ENCODE data around the gene CHD5. TPM values are rescaled to one million over a fixed set of nuclear protein-coding genes. Genes with fewer than 3 reads are reported as not detected.

CHD5 gene
- total and polyA plus RNA-seq, 2 of the 13 experiments (the other 11 are each of a cell fraction or from before 2014, with no cell fraction given), result 0.02 to 0.21 TPM

GRCh38 chr1:6205849-6206519, 25.9 kb upstream of the CHD5 start, which contains the start of gene RNF207 (continued):
- 0 out of 2 replicates have a peak, but pooled peaks have one; percentile 10 for TF ChIP-seq ZNF281 (CRISPR knock-in tag; IDR thresholded peaks at IDR 0.05; ENCODE audit: borderline replicate concordance)
- no peak for TF ChIP-seq MBNL3 (CRISPR knock-in tag; conservative IDR thresholded peaks at IDR 0.05)
- TF ChIP-seq TBX3 (IDR thresholded peaks at IDR 0.05; ENCODE audit: borderline replicate concordance), result no peak
- no peak for TF ChIP-seq FLYWCH1 (CRISPR knock-in tag; IDR thresholded peaks at IDR 0.05)
- no peak; the same call in 1 of the 2 replicates for TF ChIP-seq SP2 (CRISPR knock-in tag; IDR thresholded peaks at IDR 0.05)
- TF ChIP-seq DNMT3B (CRISPR knock-in tag; conservative IDR thresholded peaks at IDR 0.05), result no peak
- TF ChIP-seq HDAC1 (CRISPR knock-in tag; IDR thresholded peaks at IDR 0.05), result peak; percentile 63; the same call in 1 of the 2 replicates
- peak; percentile 62 for TF ChIP-seq ZMAT3 (CRISPR knock-in tag; conservative IDR thresholded peaks at IDR 0.05)
- no peak; the same call in 1 of the 2 replicates for TF ChIP-seq ZNF558 (CRISPR knock-in tag; IDR thresholded peaks at IDR 0.05; ENCODE audit: borderline replicate concordance)
- TF ChIP-seq ZNF329 (CRISPR knock-in tag; IDR thresholded peaks at IDR 0.05; ENCODE audit: low read depth), result peak; percentile 63; the same call in 1 of the 2 replicates
- TF ChIP-seq ZNF337 (CRISPR knock-in tag; IDR thresholded peaks at IDR 0.05; ENCODE audit: borderline replicate concordance, low read depth), result no peak
- no peak for TF ChIP-seq TBL1XR1 (IDR thresholded peaks at IDR 0.05; ENCODE audit: borderline replicate concordance, low read length, partially characterized antibody)
- TF ChIP-seq BCL6 (CRISPR knock-in tag; IDR thresholded peaks at IDR 0.05), result peak; percentile 58; the same call in 1 of the 2 replicates
- TF ChIP-seq ATF3 (CRISPR knock-in tag; IDR thresholded peaks at IDR 0.05), result no peak
- TF ChIP-seq KAT2B (IDR thresholded peaks at IDR 0.05; ENCODE audit: borderline replicate concordance, low read depth, low read length), result no peak
- 0 out of 2 replicates have a peak, but pooled peaks have one; percentile 36 for TF ChIP-seq ETV6 (CRISPR knock-in tag; conservative IDR thresholded peaks at IDR 0.05)
- TF ChIP-seq SP5 (CRISPR knock-in tag; IDR thresholded peaks at IDR 0.05; ENCODE audit: borderline replicate concordance, low read depth), result no peak
- peak; percentile 67; the same call in 1 of the 2 replicates for TF ChIP-seq TFDP2 (CRISPR knock-in tag; IDR thresholded peaks at IDR 0.05)
- no peak for TF ChIP-seq ZNF713 (CRISPR knock-in tag; IDR thresholded peaks at IDR 0.05)
- no peak for TF ChIP-seq AGO1 (IDR thresholded peaks at IDR 0.05; ENCODE audit: low read depth, low read length, poor library complexity, severe bottlenecking)
- TF ChIP-seq ZNF251 (CRISPR knock-in tag; IDR thresholded peaks at IDR 0.05), result no peak
- TF ChIP-seq BHLHE40 (IDR thresholded peaks at IDR 0.05; ENCODE audit: low read length), result no peak
- no peak for TF ChIP-seq ZNF431 (CRISPR knock-in tag; IDR thresholded peaks at IDR 0.05; ENCODE audit: borderline replicate concordance, low read depth)
- TF ChIP-seq SOX5 (CRISPR knock-in tag; IDR thresholded peaks at IDR 0.05; ENCODE audit: borderline replicate concordance), result no peak
- TF ChIP-seq RFXAP (CRISPR knock-in tag; IDR thresholded peaks at IDR 0.05; ENCODE audit: borderline replicate concordance), result peak; percentile 30; the same call in 1 of the 2 replicates
- no peak; the same call in 1 of the 2 replicates for TF ChIP-seq ZBTB26 (CRISPR knock-in tag; IDR thresholded peaks at IDR 0.05; ENCODE audit: borderline replicate concordance)

Data from HepG2 (cell line).